LNCAP (cell line): Measurements from ENCODE around the gene COL12A1.

Experiments used
- TF ChIP-seq, protein P1 (sequence below): fragments of 450-650 bp; IDR thresholded peaks from 2 replicates; pipeline ENCODE4 v1.5.1; 2017; ENCODE audit warnings: mild to moderate bottlenecking

Gene COL12A1

DNA sequence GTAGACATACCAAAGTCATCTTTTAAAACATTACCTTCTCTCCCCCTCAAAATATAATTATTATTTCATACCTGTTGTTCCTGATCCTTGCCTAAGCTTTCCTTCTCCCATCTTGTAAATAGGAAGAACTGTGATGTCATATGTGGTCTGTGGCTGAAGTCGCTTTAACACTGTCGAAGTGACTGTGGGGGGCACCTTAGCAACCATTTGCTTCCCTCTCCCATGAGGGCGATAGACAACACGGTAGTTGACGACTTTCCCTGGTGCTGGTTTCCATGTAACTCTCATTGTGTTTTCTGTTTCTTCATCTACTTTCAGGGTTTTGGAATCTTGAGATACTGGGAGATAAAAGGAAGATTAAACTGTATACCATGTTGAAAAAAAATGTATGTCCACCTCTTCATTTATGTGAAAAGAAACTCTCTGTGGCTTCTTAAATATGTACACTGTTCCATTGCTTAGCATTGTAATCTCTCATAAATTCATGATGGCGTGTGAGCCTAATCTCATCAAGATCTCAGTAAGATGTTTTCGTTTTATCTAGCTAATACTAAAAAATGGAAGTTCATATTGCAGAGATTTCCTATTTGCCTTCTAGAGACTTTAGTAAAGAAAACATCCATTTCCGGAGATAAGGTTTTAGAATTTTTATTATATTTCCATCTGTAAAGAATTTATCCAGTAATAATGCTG is 49.5 kb downstream of the COL12A1 start:
- TF ChIP-seq, protein P1, sequence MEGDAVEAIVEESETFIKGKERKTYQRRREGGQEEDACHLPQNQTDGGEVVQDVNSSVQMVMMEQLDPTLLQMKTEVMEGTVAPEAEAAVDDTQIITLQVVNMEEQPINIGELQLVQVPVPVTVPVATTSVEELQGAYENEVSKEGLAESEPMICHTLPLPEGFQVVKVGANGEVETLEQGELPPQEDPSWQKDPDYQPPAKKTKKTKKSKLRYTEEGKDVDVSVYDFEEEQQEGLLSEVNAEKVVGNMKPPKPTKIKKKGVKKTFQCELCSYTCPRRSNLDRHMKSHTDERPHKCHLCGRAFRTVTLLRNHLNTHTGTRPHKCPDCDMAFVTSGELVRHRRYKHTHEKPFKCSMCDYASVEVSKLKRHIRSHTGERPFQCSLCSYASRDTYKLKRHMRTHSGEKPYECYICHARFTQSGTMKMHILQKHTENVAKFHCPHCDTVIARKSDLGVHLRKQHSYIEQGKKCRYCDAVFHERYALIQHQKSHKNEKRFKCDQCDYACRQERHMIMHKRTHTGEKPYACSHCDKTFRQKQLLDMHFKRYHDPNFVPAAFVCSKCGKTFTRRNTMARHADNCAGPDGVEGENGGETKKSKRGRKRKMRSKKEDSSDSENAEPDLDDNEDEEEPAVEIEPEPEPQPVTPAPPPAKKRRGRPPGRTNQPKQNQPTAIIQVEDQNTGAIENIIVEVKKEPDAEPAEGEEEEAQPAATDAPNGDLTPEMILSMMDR = no peak

DNA sequence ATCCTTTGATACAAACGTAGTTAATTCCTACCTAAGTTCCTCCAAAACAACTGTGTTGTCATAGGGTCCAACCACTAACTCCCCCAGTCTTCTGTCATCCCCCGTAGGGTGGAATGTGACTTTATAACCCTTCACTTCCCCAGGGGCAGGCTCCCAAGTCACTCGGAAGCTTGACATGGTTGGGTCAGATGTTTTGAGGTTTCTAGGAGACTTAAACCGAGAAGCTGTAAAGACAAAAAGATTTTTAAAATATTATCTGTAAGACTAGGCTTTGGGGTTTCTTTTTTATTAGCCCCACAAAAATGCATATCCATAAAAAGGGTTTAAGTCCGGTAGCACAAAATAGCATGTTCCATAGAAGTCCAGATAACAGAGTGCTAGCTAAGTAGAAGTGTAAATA is 50.2 kb downstream of the COL12A1 start:
- TF ChIP-seq, protein P1 = no peak

DNA sequence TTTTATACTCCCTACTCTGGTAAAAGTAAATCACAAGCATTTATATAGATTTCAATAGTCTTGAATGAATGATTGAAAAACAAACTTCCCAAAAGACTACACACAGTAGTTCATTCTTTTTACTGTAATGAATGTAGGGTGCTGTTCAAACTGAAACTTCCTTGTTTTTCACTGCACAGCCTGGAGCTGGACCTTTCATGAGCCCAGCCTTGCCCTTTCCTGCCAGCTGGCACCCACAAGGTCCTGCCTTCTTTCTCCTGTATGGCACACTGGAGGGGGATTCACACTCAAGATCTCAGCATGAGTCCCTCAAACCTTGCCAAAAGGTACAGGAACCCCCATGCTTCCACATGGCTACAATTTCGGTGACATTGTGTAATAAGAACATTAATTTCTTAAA is 50.9 kb downstream of the COL12A1 start:
- TF ChIP-seq, protein P1 = no peak

DNA sequence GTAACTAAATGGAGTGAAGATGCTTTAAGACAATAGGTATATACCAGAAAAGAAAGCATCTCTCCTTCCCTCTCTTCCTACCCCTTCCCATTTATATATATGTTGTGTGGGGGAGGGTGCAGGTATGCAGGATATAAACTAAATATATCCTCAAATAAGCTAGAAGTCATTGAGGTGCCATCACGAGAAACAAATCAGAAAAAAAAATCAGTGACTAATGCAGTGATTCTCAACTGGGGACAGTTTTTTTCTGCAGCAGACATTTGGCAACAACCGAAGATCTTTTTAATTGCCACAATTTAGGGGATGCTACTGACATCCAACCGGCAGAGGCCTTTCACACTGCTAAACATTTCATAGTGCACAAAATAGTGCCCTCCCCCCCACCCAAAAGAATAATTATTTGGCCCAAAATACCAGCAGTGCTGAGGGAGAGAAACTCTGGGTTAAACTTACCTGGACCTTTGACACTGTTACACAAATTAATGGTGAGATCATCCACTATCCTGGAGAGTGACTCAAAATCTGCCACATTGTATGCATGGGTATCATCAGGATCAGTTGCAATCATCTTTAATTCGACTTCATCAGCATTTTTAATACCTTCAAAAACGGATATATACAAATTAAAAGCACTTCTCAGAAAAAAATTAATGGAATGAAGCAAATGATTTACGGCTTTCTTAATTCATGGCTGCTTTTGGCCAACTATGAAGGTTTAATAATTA is 55.0 kb downstream of the COL12A1 start:
- TF ChIP-seq, protein P1 = no peak

DNA sequence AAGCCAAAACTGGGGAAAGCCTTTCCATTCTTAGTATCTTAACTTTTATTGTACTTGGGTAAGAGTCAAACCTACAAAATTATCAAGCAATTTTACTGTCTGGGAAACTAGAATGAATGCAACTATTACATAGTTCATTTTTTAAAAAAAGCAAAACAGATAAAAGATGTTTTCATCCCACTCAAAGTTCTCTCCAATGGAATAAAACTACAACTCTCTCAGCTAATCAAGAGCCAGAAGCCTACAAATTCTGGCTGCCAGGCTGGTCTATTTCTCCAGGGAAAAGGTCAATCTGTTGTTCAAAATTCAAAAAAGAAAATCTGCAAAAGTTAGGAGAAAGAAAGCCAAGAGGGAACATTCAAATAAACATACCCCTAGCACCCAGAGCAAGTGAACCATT is 56.2 kb downstream of the COL12A1 start:
- TF ChIP-seq, protein P1 = no peak

DNA sequence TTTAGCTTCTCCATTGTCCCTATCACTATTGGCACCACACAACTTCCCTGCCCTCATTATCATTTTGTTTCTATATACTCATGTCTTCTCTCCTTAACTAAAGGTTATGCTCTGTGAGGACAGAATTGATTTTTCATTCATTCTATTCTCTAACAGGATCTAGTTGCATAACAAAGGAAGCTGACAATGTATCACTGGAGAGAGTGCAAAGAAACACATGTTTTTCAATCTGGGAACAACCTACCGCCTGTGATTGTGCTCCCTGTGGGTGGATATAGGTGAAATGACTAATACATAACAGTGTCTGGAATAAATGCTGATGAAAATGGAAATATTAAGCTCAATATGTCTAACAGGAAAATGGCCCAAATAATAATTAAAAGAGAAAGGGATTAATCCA is 56.6 kb downstream of the COL12A1 start:
- TF ChIP-seq, protein P1 = no peak

DNA sequence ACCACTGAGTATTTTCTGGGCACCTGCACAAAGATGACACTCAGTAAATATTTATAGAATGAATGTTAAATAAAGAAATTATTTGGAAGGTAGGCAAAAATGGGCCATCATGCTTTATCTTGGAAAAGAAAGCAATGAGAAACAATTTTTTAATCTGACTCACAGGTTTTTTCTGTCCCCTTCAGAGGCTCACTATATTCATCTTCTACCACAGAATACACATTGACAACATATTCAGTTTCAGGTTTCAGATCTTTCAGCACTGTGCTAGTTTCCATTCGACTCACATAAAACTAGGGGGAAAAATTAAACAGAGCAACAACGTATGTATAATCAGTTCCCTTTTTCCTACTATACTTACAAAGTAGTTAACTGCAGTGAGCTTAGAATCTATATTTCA is 58.3 kb downstream of the COL12A1 start:
- TF ChIP-seq, protein P1 = no peak
